K562 (cell line): ENCODE results near the gene RAB3D. TPM values are rescaled to one million over a fixed set of nuclear protein-coding genes. Genes with fewer than 3 reads are reported as not detected.

Experiments used
- ARNT ChIP-seq, 2 experiments: fragments of 450-650 bp; IDR thresholded peaks; 2 replicates each; pipeline ENCODE4 v1.6.1; 2016; ENCODE audit warnings: mild to moderate bottlenecking in 1 of 2
- BRD4 ChIP-seq: fragments of 200-600 bp; sonication (generic); IDR thresholded peaks from 2 replicates; pipeline ENCODE4 v1.6.1; 2017; ENCODE audit warnings: inconsistent platforms
- FOSL1 ChIP-seq: fragments of 200-800 bp; sonication (Bioruptor generic); conservative IDR thresholded peaks from 2 replicates; pipeline ENCODE4 v1.6.1; 2016; ENCODE audit warnings: missing genetic modification characterization, missing compliant biosample characterization
- GTF2E2 ChIP-seq: fragments of 200-800 bp; sonication (Bioruptor generic); IDR thresholded peaks from 2 replicates; pipeline ENCODE4 v1.6.1; 2016; ENCODE audit warnings: missing genetic modification characterization, missing compliant biosample characterization
- HDAC1 ChIP-seq, 2 experiments: fragments of 450-650 bp; IDR thresholded peaks; 2 replicates each; pipeline ENCODE4 v1.6.1; 2016 to 2017; ENCODE audit warnings: inconsistent platforms in 1 of 2, mild to moderate bottlenecking in 1 of 2, moderate library complexity in 1 of 2
- MAFG ChIP-seq: fragments of 450-650 bp; conservative IDR thresholded peaks from 2 replicates; pipeline ENCODE4 v1.6.1; 2016; ENCODE audit warnings: missing genetic modification characterization, missing compliant biosample characterization
- PHF20 ChIP-seq: fragments of 450-650 bp; IDR thresholded peaks from 2 replicates; pipeline ENCODE4 v1.6.1; 2018; ENCODE audit not compliant: partially characterized antibody
- SMARCA5 ChIP-seq: fragments of 450-650 bp; IDR thresholded peaks from 2 replicates; pipeline ENCODE4 v1.6.1; 2016
- TSC22D4 ChIP-seq: fragments of 450-650 bp; IDR thresholded peaks from 2 replicates; pipeline ENCODE4 v1.6.1; 2016; ENCODE audit warnings: missing genetic modification characterization, missing biosample characterization, control low read depth
- ZC3H4 ChIP-seq: sonication (generic); formaldehyde crosslinking; IDR thresholded peaks from 2 replicates; pipeline ENCODE4 v1.9.0; 2021; ENCODE audit warnings: missing genetic modification reagents, borderline replicate concordance
- ZNF133 ChIP-seq: fragments of 250-450 bp; sonication (Bioruptor Pico); IDR thresholded peaks from 2 replicates; pipeline ENCODE4 v1.4.0; 2020; ENCODE audit warnings: mild to moderate bottlenecking
- ZNF24 ChIP-seq: fragments of 450-650 bp; IDR thresholded peaks from 2 replicates; pipeline ENCODE4 v1.6.1; 2016
- ZNF695 ChIP-seq: fragments of 450-650 bp; formaldehyde crosslinking; IDR thresholded peaks from 2 replicates; pipeline ENCODE4 v1.4.0; 2020; ENCODE audit warnings: mild to moderate bottlenecking, moderate library complexity
- polyA plus RNA-seq, 8 experiments: library from polyadenylated mRNA; depleted of rRNA in 4 of 8; stranded (reverse) in 5 of 8; unstranded in 3 of 8; fragments of >200 nt; fragmentation: Nextera tagmentation in 2 of 8; fragmentation: Illumina TruSeq in 1 of 8; extraction: Ambion mirVana in 2 of 8; extraction: Trizol in 1 of 8; gene quantifications; 2 replicates each; pipeline versions ENCODE4 v1.2.1 to v1.2.3, GENCODE V29; 2011 to 2014; ENCODE audit warnings: inconsistent platforms in 1 of 8, missing spikeins in 1 of 8
- total RNA-seq, 7 experiments: library from RNA; depleted of rRNA in 6 of 7; stranded (reverse); fragments of >200 nt in 6 of 7; fragmentation: Illumina TruSeq in 2 of 7; extraction: Trizol in 2 of 7; gene quantifications; 2 replicates each; pipeline versions ENCODE4 v1.2.1 to v1.2.3, GENCODE V29; 2011 to 2021; ENCODE audit warnings: low replicate concordance in 1 of 7
- TF ChIP-seq, protein P1 (sequence below), 2 experiments: fragments of 250-450 bp in 1 of 2; fragments of 450-650 bp in 1 of 2; sonication (Bioruptor Pico) in 1 of 2; IDR thresholded peaks; 2 replicates each; pipeline versions ENCODE4 v1.6.1 to v1.8.0; 2016 to 2021; ENCODE audit warnings: mild to moderate bottlenecking in 2 of 2, moderate library complexity in 2 of 2, missing compliant biosample characterization in 1 of 2, missing genetic modification characterization in 1 of 2
- TF ChIP-seq, protein P2 (sequence below), 3 experiments: fragments of 200-800 bp in 1 of 3; sonication (Bioruptor generic) in 1 of 3; sonication (generic) in 1 of 3; formaldehyde crosslinking in 1 of 3; IDR thresholded peaks; 2 replicates each; pipeline versions ENCODE4 v1.6.1 to v1.8.0; 2016 to 2022; ENCODE audit warnings: mild to moderate bottlenecking in 2 of 3, missing compliant biosample characterization in 2 of 3, missing genetic modification characterization in 2 of 3, missing genetic modification reagents in 1 of 3
- TF ChIP-seq, protein P3 (sequence below): fragments of 450-650 bp; IDR thresholded peaks from 2 replicates; pipeline ENCODE4 v1.6.1; 2017; ENCODE audit warnings: mild to moderate bottlenecking, moderate library complexity
- TF ChIP-seq, protein P4 (sequence below), 2 experiments: fragments of 200-800 bp in 1 of 2; sonication (Bioruptor generic) in 1 of 2; sonication (generic) in 1 of 2; formaldehyde crosslinking in 1 of 2; IDR thresholded peaks in 1 of 2; conservative IDR thresholded peaks in 1 of 2; 2 replicates each; pipeline versions ENCODE4 v1.5.0 to v1.6.1; 2016 to 2020; ENCODE audit warnings: missing compliant biosample characterization in 1 of 2, missing genetic modification characterization in 1 of 2, missing genetic modification reagents in 1 of 2
- TF ChIP-seq, protein P5 (sequence below): fragments of 250-450 bp; sonication (Bioruptor Pico); IDR thresholded peaks from 2 replicates; pipeline ENCODE4 v1.8.0; 2022; ENCODE audit warnings: inconsistent platforms, mild to moderate bottlenecking, moderate library complexity, borderline replicate concordance
- TF ChIP-seq, protein P6 (sequence below): fragments of 450-650 bp; formaldehyde crosslinking; IDR thresholded peaks from 2 replicates; pipeline ENCODE4 v1.4.0; 2020; ENCODE audit warnings: mild to moderate bottlenecking, moderate library complexity

The RAB3D gene
- total and polyA plus RNA-seq, 9 of the 15 experiments (the other 6 are each of a cell fraction or from before 2014, with no cell fraction given), result 0.34 to 3.3 (median 1.3) TPM

DNA sequence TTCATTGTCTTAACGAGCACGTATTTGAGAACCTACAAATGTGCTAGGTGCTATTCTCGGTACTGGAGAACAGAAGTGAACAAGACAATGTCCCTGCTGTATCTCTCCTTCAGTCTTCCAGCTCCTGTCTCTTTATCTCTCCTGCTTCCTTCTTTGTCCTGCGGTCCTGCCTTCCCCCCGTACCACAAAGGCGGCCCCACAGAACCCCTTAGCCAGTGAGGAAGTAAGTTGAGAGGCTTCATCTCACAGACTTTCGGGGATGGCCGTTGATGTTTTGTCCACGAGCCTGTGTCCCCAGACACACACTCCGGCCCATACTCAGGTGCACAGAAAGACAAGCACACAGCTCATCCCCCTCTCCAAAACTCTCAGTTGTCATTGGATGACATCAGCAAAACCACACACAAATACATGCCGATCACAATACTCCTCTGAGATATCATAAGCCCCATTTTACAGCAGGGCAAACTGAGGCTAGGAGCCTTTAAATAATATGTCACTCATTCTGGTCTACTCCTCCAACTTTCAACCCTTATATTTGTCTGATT, 34.5 kb upstream of the RAB3D start (continued):
- TF ChIP-seq, protein P1, sequence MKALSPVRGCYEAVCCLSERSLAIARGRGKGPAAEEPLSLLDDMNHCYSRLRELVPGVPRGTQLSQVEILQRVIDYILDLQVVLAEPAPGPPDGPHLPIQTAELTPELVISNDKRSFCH (CRISPR knock-in tag; IDR thresholded peaks at IDR 0.05), result no peak
- TF ChIP-seq, protein P1 (tag; IDR thresholded peaks at IDR 0.05), result 0 out of 2 replicates have a peak, but pooled peaks have one; percentile 67
- TF ChIP-seq, protein P2, sequence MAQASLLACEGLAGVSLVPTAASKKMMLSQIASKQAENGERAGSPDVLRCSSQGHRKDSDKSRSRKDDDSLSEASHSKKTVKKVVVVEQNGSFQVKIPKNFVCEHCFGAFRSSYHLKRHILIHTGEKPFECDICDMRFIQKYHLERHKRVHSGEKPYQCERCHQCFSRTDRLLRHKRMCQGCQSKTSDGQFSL (CRISPR knock-in tag; IDR thresholded peaks at IDR 0.05), result no peak
- TF ChIP-seq, protein P2 (tag; IDR thresholded peaks at IDR 0.05), result no peak
- TF ChIP-seq, protein P3, sequence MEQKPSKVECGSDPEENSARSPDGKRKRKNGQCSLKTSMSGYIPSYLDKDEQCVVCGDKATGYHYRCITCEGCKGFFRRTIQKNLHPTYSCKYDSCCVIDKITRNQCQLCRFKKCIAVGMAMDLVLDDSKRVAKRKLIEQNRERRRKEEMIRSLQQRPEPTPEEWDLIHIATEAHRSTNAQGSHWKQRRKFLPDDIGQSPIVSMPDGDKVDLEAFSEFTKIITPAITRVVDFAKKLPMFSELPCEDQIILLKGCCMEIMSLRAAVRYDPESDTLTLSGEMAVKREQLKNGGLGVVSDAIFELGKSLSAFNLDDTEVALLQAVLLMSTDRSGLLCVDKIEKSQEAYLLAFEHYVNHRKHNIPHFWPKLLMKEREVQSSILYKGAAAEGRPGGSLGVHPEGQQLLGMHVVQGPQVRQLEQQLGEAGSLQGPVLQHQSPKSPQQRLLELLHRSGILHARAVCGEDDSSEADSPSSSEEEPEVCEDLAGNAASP, result no peak
- TF ChIP-seq ARNT (IDR thresholded peaks at IDR 0.05), result peak in 1 of 2 experiments; percentile 88; a peak in 2 of 4 replicates
- peak; percentile 59 for TF ChIP-seq PHF20
- no peak for TF ChIP-seq ZNF133 (CRISPR knock-in tag)
- TF ChIP-seq, protein P4, sequence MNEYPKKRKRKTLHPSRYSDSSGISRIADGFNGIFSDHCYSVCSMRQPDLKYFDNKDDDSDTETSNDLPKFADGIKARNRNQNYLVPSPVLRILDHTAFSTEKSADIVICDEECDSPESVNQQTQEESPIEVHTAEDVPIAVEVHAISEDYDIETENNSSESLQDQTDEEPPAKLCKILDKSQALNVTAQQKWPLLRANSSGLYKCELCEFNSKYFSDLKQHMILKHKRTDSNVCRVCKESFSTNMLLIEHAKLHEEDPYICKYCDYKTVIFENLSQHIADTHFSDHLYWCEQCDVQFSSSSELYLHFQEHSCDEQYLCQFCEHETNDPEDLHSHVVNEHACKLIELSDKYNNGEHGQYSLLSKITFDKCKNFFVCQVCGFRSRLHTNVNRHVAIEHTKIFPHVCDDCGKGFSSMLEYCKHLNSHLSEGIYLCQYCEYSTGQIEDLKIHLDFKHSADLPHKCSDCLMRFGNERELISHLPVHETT (CRISPR knock-in tag; conservative IDR thresholded peaks at IDR 0.05 in 1 of 2, IDR thresholded peaks at IDR 0.05 in 1 of 2), result 0 out of 4 replicates have a peak, but pooled peaks of 1 of the 2 experiments have one; percentile 5
- peak in 1 of 2 experiments; percentile 63; a peak in 2 of 4 replicates for TF ChIP-seq HDAC1 (IDR thresholded peaks at IDR 0.05)
- TF ChIP-seq, protein P5, sequence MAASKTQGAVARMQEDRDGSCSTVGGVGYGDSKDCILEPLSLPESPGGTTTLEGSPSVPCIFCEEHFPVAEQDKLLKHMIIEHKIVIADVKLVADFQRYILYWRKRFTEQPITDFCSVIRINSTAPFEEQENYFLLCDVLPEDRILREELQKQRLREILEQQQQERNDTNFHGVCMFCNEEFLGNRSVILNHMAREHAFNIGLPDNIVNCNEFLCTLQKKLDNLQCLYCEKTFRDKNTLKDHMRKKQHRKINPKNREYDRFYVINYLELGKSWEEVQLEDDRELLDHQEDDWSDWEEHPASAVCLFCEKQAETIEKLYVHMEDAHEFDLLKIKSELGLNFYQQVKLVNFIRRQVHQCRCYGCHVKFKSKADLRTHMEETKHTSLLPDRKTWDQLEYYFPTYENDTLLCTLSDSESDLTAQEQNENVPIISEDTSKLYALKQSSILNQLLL (CRISPR knock-in tag), result no peak
- peak; percentile 99 for TF ChIP-seq SMARCA5
- TF ChIP-seq ZC3H4 (CRISPR knock-in tag), result no peak
- no peak for TF ChIP-seq TSC22D4 (tag)
- peak; percentile 83 for TF ChIP-seq GTF2E2 (tag)
- 0 out of 2 replicates have a peak, but pooled peaks have one; percentile 12 for TF ChIP-seq MAFG (tag)
- TF ChIP-seq, protein P6, sequence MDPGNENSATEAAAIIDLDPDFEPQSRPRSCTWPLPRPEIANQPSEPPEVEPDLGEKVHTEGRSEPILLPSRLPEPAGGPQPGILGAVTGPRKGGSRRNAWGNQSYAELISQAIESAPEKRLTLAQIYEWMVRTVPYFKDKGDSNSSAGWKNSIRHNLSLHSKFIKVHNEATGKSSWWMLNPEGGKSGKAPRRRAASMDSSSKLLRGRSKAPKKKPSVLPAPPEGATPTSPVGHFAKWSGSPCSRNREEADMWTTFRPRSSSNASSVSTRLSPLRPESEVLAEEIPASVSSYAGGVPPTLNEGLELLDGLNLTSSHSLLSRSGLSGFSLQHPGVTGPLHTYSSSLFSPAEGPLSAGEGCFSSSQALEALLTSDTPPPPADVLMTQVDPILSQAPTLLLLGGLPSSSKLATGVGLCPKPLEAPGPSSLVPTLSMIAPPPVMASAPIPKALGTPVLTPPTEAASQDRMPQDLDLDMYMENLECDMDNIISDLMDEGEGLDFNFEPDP (CRISPR knock-in tag), result no peak
- no peak for TF ChIP-seq BRD4
- peak; percentile 56; the same call in 1 of the 2 replicates for TF ChIP-seq ZNF24
- TF ChIP-seq ZNF695 (CRISPR knock-in tag), result no peak
- TF ChIP-seq FOSL1, result peak; percentile 31; the same call in 1 of the 2 replicates
